Eye (tissue), 1 donor: ENCODE data around the gene TESMIN.

Source experiments
- DNase-seq: peaks from one replicate; pipeline ENCODE4 v3.0.0-alpha.2; 2015

TESMIN gene

DNA sequence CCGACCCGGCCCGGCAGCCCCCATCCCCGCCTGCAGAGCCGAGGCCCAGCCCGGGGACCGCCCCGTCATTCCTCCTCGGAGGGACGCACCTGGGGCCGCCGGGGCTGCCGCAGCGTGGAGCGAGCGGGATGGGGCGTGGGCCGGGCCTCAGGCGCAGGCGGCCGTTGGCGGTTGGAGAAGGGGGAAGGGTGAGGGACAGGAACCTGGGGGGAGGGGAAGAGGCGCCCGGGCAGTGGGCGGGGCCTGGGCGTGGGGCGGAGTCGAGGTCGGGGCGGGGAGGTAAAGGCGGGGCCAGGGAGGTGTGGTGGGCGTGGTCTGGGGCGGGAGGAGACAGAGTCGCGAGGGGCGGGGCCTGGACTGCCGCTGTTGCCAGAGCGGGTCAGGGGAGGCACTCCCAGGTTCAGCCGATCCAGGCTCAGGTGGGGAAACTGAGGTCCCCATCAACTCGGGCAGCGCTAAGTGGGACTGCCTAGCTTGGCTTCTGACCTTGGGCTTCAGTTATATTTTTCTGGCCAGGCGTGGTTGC, at the start of gene TESMIN:
Gene TESMIN, minus strand, starts transcription at position 190 of the 526 bp plus-strand sequence. CDS start 860 bp downstream, outside the sequence.
- DNase-seq, result peak; percentile 92

- peak; percentile 60 for DNase-seq
Observed at GRCh38 chr11:68798221-68798813, 47.0 kb upstream of the TESMIN start.

DNA sequence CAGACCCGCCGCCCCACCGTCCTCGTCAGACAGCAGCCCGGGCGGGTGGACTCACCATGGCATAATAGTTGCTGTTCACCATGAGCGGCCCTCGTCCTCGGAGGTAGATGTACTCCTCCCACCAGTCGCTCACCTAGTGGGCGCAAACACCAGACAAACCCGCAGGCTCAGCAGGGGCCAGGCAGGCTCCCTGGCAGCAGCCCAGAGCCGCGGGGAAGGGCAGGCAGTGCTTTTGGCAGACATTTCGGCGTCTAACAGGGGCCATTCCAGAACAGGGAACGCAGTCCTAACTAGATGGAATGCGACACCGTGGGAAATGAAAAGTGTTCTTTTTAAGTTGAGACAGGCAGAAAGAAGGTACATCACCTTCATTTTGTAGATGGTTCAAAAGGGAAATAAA, 45.5 kb upstream of the TESMIN start:
- DNase-seq, result peak; percentile 66

DNA sequence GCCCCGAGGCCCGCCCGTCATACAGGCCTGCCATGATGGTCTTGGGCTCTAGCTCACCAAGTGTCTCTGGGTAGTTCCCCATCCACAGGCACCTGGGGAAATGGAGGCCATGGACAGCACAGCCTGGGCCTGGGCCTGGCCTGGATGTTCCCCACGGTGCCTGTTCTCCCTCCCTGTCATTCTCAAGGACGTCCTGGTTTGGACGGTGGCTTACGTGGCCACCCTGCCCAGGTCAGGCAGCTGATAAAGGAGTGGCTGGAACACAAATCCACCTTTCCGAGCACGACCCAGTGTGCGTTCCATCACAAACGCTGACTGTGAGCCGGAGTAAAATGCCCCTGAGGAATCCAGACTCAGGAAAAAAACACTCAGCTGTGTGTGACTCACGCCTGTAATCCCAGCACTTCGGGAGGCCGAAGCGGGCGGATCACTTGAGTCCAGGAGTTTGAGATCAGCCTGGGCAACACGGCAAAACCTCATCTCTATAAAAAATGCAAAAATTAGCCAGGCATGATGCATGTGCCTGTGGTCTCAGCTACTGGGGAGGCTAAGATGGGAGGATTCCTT, 41.2 kb upstream of the TESMIN start:
- no peak for DNase-seq

DNA sequence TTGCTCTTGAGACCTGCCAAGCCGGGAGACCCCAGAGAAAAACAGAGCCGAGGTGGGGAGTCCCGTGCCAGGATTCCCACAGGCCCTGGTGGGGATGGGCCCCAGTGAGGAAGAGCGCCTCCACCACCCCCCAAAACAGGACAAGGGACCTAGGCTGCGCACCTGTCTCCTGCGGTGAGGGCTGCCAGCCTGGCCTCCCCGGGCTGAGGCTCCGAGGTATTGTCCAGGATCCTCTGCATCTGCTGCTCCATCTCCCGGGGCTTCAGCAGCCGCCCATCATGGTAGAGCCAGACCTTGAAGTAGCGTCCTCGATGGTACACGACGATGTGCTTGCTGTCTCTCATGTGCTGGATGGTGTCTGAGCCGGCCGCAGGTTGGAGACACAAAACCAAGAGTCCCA, 33.3 kb upstream of the TESMIN start:
- no peak for DNase-seq

DNA sequence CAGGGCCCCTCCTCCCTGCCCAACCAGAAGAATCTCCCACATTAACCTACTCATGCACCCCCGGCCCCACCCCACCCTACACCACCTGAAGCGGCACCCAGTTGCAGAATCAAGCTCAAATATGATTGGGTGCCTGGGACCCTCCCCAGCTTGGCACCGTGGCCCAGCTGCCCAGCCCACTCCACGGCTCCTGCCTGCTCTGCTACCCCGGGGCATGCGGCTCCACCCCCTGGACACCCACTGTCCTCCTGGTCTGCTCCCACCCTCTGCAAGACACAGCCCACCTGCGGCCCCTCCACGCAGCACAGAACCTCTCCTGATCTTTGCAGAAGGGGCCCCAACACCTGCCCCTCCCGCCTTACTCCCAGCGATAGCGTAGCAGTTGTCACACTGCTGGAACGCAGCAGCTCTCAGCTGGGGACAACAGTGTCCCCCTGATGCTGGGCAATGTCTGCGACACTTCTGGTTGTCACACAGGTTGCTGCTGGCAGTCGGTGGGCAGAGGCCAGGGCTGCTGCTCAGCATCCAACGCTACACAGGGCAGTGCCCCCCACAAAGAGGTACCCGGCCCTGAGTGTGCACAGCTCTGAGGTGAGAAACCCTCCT, 32.0 kb upstream of the TESMIN start:
- DNase-seq, result no peak

- DNase-seq, result no peak
Observed at GRCh38 chr11:68782711-68783110, 31.4 kb upstream of the TESMIN start.

GRCh38 chr11:68780829-68781228, 29.5 kb upstream of the TESMIN start:
- no peak for DNase-seq

GRCh38 chr11:68778205-68778604, 26.9 kb upstream of the TESMIN start:
- no peak for DNase-seq

DNA sequence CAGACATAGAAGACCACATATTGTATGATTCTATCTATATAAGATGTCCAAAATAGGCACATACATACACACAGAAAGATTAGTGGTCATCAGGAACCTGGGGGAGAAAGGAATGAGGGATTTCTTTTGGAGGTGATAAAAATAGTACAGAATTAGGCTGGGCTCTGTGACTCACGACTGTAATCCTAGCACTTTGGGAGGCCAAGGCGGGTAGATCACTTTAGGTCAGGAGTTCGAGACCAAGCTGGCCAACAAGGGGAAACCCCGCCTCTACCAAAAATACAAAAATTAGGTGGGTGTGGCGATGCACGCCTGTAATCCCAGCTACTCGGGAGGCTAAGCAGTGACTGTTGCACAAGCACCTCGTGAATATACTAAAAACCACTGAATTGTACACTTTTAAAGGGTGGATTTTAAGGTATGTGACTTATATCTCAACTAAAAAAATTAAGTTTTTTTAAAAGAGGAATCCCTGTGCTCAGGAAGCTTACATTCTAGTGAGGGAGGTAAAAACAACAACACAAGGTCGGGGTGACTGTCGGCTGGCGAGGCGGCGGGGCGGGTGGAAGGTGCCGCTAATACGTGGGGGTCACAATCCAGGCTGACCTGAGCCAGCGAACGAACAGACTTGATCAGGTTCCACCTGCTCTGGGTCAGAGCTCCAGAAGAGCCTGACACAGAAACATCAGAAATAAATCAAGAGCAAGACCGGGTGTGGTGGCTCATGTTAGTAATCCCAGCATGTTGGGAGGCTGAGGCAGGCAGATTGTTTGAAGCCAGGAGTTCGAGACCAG, 25.3 kb upstream of the TESMIN start:
- DNase-seq, result no peak

DNA sequence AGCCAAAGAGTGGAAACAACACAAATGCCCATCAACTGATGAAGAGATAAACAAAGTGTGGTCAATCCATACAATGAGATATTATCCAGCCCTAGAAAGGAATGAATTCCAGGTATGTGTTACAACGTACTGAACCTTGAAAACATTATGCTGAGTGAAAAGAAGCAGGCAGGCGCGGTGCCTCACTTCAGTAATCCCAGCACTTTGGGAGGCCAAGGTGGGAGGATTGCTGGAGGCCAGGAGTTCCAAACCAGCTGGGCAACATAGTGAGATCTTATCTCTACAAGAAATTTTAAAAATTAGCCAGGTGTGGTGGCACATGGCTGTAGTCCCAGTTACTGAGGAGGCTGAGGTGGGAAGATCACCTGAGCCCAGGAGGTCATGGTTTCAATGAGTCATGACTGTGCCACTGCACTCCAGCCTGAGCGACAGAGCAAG, 24.6 kb upstream of the TESMIN start:
- DNase-seq, result no peak

DNA sequence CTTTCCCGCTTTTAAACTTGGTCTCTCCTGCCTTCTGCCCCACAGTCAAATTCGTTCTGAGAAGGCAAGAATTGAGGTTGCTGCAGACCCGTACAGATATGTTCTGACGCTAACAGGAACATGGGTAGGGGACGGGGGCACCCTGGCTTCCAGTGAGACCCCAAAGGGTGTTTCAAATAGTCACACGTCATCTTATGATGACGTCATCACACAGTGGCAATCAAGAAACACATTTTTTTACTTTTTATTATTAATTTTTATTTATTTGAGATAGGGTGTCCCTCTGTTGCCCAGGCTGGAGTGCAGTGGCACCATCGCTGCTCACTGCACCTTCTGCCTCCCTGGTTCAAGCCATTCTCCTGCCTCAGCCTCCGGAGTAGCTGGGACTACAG, 22.9 kb upstream of the TESMIN start:
- DNase-seq, result no peak

DNA sequence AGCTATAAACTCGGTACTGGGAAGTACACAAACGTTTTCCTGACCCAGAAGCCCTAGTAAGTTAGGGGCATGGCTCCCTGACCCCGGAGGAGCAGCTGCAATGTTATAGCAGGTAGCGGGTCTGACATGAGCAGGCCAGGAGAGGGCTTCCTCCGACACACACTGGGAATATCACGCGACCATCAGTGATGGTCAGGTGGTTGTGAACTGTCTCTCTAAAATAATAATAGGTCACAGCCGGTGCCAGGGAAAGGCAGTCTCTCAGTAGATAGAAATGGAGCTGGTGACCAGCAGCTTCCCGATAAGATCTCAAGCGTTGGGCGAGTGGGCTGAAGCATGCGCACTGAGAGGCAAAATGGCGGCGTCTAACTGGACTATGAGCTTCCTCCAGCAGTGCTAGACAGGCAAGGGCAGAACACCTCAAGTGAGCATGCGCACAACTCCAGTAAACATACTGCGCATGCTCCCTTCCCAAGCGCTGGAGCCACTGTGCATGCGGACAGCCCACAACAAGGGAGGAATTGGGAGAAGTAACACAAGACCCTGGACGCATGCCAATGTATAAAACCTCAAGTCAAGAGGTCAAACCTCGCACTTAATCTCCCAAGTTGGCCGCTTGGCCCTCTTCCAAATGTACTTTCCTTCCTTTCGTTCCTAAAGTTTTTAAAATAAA, 22.3 kb upstream of the TESMIN start:
- peak; percentile 28 for DNase-seq

GRCh38 chr11:68772936-68773335, 21.6 kb upstream of the TESMIN start:
- DNase-seq, result no peak

GRCh38 chr11:68770781-68771180, 19.5 kb upstream of the TESMIN start:
- no peak for DNase-seq

DNA sequence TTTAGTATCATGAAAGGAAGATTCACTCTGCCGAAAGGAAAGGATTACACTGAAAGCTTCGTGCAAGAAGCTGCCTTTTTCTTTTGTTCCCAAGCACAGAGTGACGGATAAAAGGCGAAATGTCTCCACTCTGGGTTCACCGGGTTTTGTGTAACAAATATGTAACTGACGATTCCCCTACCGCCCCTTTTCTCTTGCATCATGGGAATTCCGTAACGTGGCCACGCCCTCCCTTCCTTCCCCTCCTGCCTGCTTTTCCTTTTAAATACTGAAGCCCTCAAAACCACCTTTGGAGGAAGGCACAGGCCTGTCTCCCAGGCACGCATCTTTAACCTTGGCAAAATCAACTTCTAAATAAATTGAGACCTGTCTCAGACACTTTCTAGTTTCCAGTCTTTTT, 16.4 kb upstream of the TESMIN start:
- no peak for DNase-seq

DNA sequence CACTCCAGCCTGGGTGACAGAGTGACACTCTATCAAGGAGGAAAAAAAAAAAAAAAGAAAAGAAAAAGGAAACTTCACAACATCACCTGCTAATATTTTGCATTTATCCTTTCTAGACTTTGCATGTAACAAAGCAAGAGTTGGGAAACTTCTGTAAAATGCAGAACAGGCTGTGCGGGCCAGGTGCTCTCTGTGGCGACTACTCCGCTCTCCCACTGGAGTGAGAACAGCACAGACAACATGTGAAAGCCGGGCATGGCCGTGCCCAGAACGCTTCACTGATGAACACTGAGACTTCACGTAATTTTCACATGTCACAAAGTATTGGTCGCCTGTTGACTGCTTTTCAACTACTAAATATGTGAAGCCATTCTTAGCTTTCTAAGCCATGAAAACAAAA, 15.5 kb upstream of the TESMIN start:
- no peak for DNase-seq

DNA sequence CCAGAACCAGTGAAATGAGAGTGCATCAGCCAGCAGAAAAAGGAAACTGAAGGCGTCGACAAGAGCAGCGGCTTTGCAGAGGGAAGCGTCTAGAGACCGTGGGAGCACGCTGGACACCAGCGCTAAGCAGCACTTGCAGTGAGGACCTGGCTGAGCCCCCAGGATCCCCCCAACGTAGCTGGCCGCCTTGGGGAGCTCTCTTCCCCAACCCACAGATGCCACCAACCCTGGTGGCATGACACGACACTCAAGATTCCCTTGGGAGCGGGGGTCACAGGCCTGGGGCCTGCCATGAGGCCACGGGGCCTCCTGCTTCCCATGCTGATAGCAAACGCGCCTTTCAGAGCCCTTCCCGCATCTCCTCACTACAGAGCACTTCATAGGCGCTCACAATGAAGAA, 13.4 kb upstream of the TESMIN start:
- no peak for DNase-seq

DNA sequence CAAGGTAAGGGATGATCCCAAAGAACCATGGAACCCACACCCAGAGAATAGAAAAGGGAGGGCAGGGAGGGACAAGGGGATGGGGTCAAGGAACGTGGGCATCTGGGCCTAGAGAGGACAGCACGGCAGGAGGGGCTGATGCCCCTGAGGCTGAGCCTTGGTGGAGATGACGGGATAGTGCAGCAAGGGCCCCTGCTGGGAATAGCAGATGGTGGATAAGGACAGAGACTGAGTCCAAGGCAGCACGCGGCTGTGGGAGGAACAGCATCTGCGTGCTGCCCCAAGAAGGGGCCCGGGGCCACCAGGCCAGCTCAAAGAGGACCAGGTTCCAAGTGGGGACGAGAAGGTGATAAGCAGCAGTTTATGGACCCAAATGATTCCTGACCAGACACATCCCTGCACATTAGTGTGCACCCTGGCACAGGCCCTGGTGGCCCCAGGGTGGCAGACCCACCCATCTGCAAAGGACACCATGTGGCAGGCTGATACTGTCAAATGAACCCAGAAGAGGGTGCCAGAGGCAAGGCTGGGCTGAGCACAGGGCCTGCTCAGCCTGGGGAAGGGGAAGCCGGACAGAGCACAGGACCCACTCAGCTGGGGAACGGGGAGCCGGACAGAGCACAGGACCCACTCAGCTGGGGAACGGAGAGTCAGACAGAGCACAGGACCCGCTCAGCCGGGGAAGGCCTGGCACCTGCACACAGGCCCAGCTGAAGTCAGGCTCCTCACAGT, 12.8 kb upstream of the TESMIN start:
- DNase-seq, result no peak

GRCh38 chr11:68763181-68763721, 11.9 kb upstream of the TESMIN start:
- DNase-seq, result no peak

- no peak for DNase-seq
Observed at GRCh38 chr11:68762481-68762880, 11.2 kb upstream of the TESMIN start.

- DNase-seq, result no peak
Observed at GRCh38 chr11:68761801-68762200, 10.5 kb upstream of the TESMIN start.
